HepG2 (cell line): ENCODE results near the gene SSH3. TPM values are rescaled to one million over a fixed set of nuclear protein-coding genes. Genes with fewer than 3 reads are reported as not detected.
A peak's percentile ranks its signal among the peaks of the same experiment; 100 is the strongest.

ENCODE experiments used
- AGO1 ChIP-seq: fragments of 200-400 bp; formaldehyde crosslinking; IDR thresholded peaks from 2 replicates; pipeline ENCODE4 v1.6.1; 2017; ENCODE audit warnings: mild to moderate bottlenecking, low read depth, low read length, moderate library complexity; ENCODE audit not compliant: poor library complexity, severe bottlenecking
- CBFB ChIP-seq: sonication (generic); formaldehyde crosslinking; IDR thresholded peaks from 2 replicates; pipeline ENCODE4 v1.4.0; 2020; ENCODE audit warnings: missing genetic modification reagents
- CEBPZ ChIP-seq: IDR thresholded peaks from 2 replicates; pipeline ENCODE4 v1.6.1; 2012; ENCODE audit warnings: low read length, improper control_type of control experiment
- JARID2 ChIP-seq: sonication (generic); formaldehyde crosslinking; IDR thresholded peaks from 2 replicates; pipeline ENCODE4 v1.8.1; 2023; ENCODE audit warnings: missing genetic modification reagents, inconsistent platforms; ENCODE audit not compliant: insufficient replicate concordance
- KDM4B ChIP-seq: sonication (generic); formaldehyde crosslinking; IDR thresholded peaks from 2 replicates; pipeline ENCODE4 v1.4.0; 2020; ENCODE audit warnings: missing genetic modification reagents
- KMT2A ChIP-seq: sonication (generic); formaldehyde crosslinking; IDR thresholded peaks from 2 replicates; pipeline ENCODE4 v1.4.0; 2020; ENCODE audit warnings: missing genetic modification reagents
- LRRFIP1 ChIP-seq: sonication (generic); formaldehyde crosslinking; conservative IDR thresholded peaks from 2 replicates; pipeline ENCODE4 v1.4.0; 2020; ENCODE audit warnings: missing genetic modification reagents
- MYNN ChIP-seq: sonication (generic); formaldehyde crosslinking; IDR thresholded peaks from 2 replicates; pipeline ENCODE4 v1.4.0; 2020; ENCODE audit warnings: mild to moderate bottlenecking, low read depth, missing genetic modification reagents
- MZF1 ChIP-seq: sonication (generic); formaldehyde crosslinking; IDR thresholded peaks from 2 replicates; pipeline ENCODE4 v1.8.1; 2023; ENCODE audit warnings: mild to moderate bottlenecking, missing genetic modification reagents, borderline replicate concordance
- NFYC ChIP-seq: IDR thresholded peaks from 2 replicates; pipeline ENCODE4 v1.6.1; 2016; ENCODE audit warnings: missing genetic modification reagents, missing compliant biosample characterization
- PHF20 ChIP-seq: sonication (generic); formaldehyde crosslinking; IDR thresholded peaks from 2 replicates; pipeline ENCODE4 v1.5.0; 2020; ENCODE audit warnings: mild to moderate bottlenecking, missing genetic modification reagents
- PPARG ChIP-seq: conservative IDR thresholded peaks from 2 replicates; pipeline ENCODE4 v1.6.1; 2016; ENCODE audit warnings: missing biosample characterization, missing genetic modification reagents
- PRDM15 ChIP-seq: sonication (generic); formaldehyde crosslinking; IDR thresholded peaks from 2 replicates; pipeline ENCODE4 v1.4.0; 2020; ENCODE audit warnings: missing genetic modification reagents
- RBFOX2 ChIP-seq: fragments of 200-400 bp; formaldehyde crosslinking; IDR thresholded peaks from 2 replicates; pipeline ENCODE4 v1.6.1; 2017; ENCODE audit warnings: low read depth, mild to moderate bottlenecking, low read length
- TRIM22 ChIP-seq: fragments of 450-650 bp; IDR thresholded peaks from 2 replicates; pipeline ENCODE4 v1.6.1; 2017
- ZNF10 ChIP-seq: sonication (generic); formaldehyde crosslinking; IDR thresholded peaks from 2 replicates; pipeline ENCODE4 v1.4.0; 2020; ENCODE audit warnings: mild to moderate bottlenecking, low read depth, missing genetic modification reagents, borderline replicate concordance
- ZNF101 ChIP-seq: sonication (generic); formaldehyde crosslinking; IDR thresholded peaks from 2 replicates; pipeline ENCODE4 v1.4.0; 2020; ENCODE audit warnings: mild to moderate bottlenecking, low read depth, missing genetic modification reagents, borderline replicate concordance
- ZNF329 ChIP-seq: sonication (generic); formaldehyde crosslinking; IDR thresholded peaks from 2 replicates; pipeline ENCODE4 v1.9.0; 2021; ENCODE audit warnings: low read depth, mild to moderate bottlenecking, missing genetic modification reagents
- ZSCAN29 ChIP-seq: sonication (generic); formaldehyde crosslinking; conservative IDR thresholded peaks from 2 replicates; pipeline ENCODE4 v1.4.0; 2020; ENCODE audit warnings: mild to moderate bottlenecking, missing genetic modification reagents
- polyA plus RNA-seq, 8 experiments: library from polyadenylated mRNA; depleted of rRNA in 3 of 8; stranded (reverse) in 7 of 8; unstranded in 1 of 8; fragments of >200 nt; fragmentation: Illumina TruSeq in 4 of 8; extraction: Trizol in 4 of 8; gene quantifications; 2 replicates each; pipeline versions ENCODE4 v1.2.1 to v1.2.3, GENCODE V29; 2011 to 2016; ENCODE audit warnings: low read depth in 4 of 8, missing spikeins in 1 of 8, mixed read lengths in 1 of 8; ENCODE audit not compliant: insufficient read depth in 1 of 8
- total RNA-seq, 5 experiments: library from RNA; depleted of rRNA; stranded (reverse); fragments of >200 nt; fragmentation: Illumina TruSeq; extraction: Trizol; gene quantifications; 2 replicates each; pipeline ENCODE4 v1.2.3, GENCODE V29; 2016; ENCODE audit warnings: low read depth in 1 of 5

Gene SSH3
- total and polyA plus RNA-seq, 2 of the 13 experiments (the other 11 are each of a cell fraction or from before 2014, with no cell fraction given) = 12.4 to 18.8 TPM

GRCh38 chr11:67303132-67303834, at the start of gene SSH3 (continued):
- TF ChIP-seq NFYC (CRISPR knock-in tag) = no peak
- no peak for TF ChIP-seq PPARG (CRISPR knock-in tag)
- no peak for TF ChIP-seq MYNN
- TF ChIP-seq CBFB (CRISPR knock-in tag) = no peak
- peak; percentile 94 for TF ChIP-seq AGO1
- no peak for TF ChIP-seq CEBPZ
- no peak for TF ChIP-seq PRDM15 (CRISPR knock-in tag)
- TF ChIP-seq JARID2 (CRISPR knock-in tag) = no peak
- TF ChIP-seq LRRFIP1 = no peak
- peak; percentile 47; the same call in 1 of the 2 replicates for TF ChIP-seq ZSCAN29
- TF ChIP-seq ZNF10 (CRISPR knock-in tag) = no peak
- TF ChIP-seq PHF20 (CRISPR knock-in tag) = peak; percentile 41; the same call in 1 of the 2 replicates
- TF ChIP-seq KMT2A = 0 out of 2 replicates have a peak, but pooled peaks have one; percentile 17
- no peak for TF ChIP-seq TRIM22
- no peak for TF ChIP-seq MZF1 (CRISPR knock-in tag)
- no peak for TF ChIP-seq ZNF101 (CRISPR knock-in tag)
- TF ChIP-seq RBFOX2 = peak; percentile 73
- TF ChIP-seq ZNF329 (CRISPR knock-in tag) = no peak
- no peak for TF ChIP-seq KDM4B (CRISPR knock-in tag)
